ENCODE data around the gene NPR1.

- TF ChIP-seq ZNF274 (IDR thresholded peaks at IDR 0.05; ENCODE audit: low read depth, low read length) = no peak
- TF ChIP-seq YY1 (IDR thresholded peaks at IDR 0.05; ENCODE audit: insufficient read depth, insufficient read length) = no peak
- TF ChIP-seq SUZ12 (IDR thresholded peaks at IDR 0.05; ENCODE audit: extremely low read depth, insufficient read depth, insufficient read length) = no peak
Observed at GRCh38 chr1:153648000-153648643, 30.4 kb upstream of the NPR1 start.
